DMS 273 (cell line): ENCODE data around the gene IGF2BP2.
"Not testable (repeated sequence)": the region's sequence is repeated elsewhere in the genome, so short reads cannot be mapped to it uniquely, and the experiment has no call there.

Experiments used
- DNase-seq: peaks from one replicate; lab custom pipeline; 2025; ENCODE audit not compliant: unreplicated experiment; lab: John Stamatoyannopoulos, UW

The IGF2BP2 gene

GRCh38 chr3:185825006-185825638, at the start of gene IGF2BP2:
Gene IGF2BP2, minus strand, starts transcription at chr3:185825042. Its CDS starts 82 bp downstream, at chr3:185824960.
- peak; percentile 94 for DNase-seq

DNA sequence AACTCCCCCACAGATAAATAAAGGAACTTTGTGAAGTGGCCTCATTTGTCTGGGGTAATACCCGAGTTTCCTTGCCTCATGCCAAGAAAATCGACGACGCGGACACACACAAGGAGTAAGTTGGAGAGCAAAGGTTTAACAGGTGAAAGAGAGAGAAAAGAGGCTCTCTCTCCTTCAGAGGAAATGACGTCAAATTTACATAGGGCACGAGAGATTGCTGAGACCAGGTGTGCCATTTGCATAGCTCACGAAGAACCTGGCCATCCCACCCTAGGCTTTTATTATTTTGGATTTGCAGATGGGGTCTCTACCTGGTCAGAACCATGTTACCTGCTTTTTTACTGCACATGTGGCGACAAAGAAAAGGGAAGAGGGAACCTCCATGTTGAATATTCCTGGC, 49.3 kb upstream of the IGF2BP2 start:
- DNase-seq, result no peak

DNA sequence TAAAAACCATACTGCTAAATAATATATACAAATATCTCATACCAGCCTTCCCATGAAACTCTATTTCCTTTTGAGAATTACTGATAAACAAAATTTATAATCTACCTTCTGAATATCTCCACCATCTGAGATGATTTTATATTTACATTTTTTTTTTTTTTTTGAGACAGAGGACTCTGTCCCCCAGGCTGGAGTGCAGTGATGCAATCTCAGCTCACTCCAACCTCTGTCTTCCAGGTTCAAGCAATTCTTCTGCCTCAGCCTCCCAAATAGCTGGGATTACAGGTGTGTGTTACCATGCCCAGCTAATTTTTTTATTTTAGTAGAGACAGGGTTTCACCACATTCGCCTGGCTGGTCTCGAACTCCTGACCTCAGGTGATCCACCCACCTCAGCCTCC, 42.8 kb upstream of the IGF2BP2 start:
- DNase-seq, result no peak

- no peak for DNase-seq
Measured at GRCh38 chr3:185866995-185867394, 42.2 kb upstream of the IGF2BP2 start.

- DNase-seq, result no peak
Measured at GRCh38 chr3:185866555-185866954, 41.7 kb upstream of the IGF2BP2 start.

GRCh38 chr3:185865247-185865646, 40.4 kb upstream of the IGF2BP2 start:
- DNase-seq, result no peak

GRCh38 chr3:185864767-185865166, 39.9 kb upstream of the IGF2BP2 start:
- no peak for DNase-seq

GRCh38 chr3:185862920-185863319, 38.1 kb upstream of the IGF2BP2 start:
- no peak for DNase-seq

DNA sequence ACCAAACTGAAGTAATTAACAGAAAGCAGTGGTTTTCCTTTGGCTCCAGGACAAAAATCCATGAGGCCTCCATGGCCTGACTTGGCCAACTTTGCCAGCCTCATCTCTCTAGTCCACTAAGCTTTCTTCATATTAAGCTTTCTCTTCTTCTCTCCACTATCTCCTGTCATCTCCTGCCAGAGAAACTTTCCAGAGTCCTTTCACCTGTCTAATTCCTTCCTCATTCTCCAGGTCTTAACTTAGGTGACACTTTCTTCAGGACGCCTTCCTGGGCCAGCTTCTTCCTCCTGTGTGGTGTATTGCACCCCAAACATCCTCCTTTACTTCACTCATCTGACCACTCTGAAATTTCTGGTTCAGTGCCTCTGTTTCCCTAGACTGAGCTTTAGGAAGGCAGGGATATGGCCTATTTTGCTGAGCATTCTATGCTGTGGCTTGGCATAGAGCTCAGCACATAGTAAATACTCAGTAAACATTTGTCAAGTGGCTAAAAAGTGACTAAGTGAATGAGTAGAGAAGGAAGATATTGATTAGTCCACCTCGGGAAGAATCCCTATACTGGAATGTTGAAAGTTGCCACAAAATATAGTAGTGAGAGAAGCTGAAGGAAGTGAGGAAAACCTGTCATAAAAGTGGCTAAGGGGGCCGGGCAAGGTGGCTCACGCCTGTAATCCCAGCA, 34.6 kb upstream of the IGF2BP2 start:
- no peak for DNase-seq

- peak; percentile 19 for DNase-seq
Measured at GRCh38 chr3:185858502-185859225, 33.8 kb upstream of the IGF2BP2 start.

GRCh38 chr3:185857208-185857607, 32.4 kb upstream of the IGF2BP2 start:
- DNase-seq, result no peak

DNA sequence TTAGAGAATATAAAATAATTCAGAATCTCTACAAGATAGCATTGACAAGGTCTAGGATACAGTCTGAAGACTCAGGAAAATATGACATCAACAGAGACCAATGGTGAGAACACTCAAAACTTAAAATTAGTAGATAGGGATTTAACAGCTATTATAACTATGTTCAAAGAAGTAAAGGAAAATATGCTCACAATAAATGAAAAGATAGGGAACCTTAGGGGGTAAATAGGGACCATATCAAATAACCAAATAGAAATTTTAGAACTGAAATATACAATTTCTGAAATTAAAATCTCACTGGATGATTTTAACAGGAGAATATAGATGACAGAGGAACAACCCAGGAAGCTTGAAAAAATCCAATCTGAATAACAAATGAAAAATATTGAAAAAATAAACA, 31.8 kb upstream of the IGF2BP2 start:
- DNase-seq, result no peak

- not testable (repeated sequence) for DNase-seq
Measured at GRCh38 chr3:185853771-185854170, 28.9 kb upstream of the IGF2BP2 start.

- DNase-seq, result no peak
Measured at GRCh38 chr3:185852635-185853034, 27.8 kb upstream of the IGF2BP2 start.

GRCh38 chr3:185851959-185852358, 27.1 kb upstream of the IGF2BP2 start:
- no peak for DNase-seq

DNA sequence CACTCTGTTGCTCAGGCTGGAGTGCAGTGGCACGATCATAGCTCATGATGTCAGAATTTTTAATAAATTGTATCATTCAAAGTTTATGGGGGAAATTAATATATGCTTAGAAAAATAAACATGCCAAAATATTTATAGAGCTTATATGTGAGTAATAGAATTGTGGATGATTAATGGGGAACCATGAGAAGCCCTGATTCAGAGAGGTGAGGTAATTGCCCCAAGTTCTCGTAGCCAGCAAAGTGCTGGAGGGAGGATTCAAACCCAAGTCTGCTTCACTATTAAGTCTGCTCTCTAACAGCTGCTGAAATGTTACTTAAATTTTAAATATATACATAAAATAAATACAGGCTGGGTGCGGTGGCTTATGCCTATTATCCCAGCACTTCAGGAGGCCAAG, 26.2 kb upstream of the IGF2BP2 start:
- DNase-seq, result no peak

DNA sequence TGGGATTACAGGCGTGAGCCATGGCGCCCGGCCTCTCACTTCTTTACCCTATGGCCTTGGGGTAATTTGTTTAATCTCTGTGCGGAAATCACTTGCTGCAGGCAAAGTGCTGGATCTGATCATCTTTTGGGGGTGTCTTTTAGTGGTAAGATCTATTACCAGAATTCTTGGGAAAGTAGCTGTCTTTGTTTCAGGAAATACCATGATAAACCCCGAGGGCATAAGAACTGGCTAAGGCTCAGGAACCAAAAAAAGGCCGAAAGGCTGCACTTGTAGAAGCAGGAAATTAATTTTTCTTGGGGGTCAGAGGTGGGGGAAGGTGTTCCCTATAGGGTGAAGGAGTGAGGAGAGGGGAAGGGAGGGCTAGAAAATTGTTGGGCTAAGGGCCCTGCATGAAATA, 22.7 kb upstream of the IGF2BP2 start:
- no peak for DNase-seq

DNA sequence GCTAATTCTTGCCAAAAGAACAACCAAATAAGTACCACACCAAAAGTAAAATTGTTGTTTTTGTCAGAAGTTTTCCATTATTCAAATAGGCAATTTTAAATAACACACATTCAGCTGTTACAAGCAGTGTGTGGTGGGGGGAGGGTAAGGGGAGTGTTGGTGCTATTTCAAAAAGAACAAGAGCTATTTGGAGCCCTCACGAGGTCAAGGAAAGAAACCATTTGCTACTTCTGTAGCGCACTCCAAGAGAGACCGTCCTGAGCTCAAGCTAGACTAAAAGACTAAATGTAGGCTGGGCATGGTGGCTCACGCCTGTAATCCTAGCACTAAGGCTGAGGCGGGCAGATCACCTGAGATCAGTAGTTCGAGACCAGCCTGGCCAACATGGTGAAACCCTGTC, 21.2 kb upstream of the IGF2BP2 start:
- no peak for DNase-seq

DNA sequence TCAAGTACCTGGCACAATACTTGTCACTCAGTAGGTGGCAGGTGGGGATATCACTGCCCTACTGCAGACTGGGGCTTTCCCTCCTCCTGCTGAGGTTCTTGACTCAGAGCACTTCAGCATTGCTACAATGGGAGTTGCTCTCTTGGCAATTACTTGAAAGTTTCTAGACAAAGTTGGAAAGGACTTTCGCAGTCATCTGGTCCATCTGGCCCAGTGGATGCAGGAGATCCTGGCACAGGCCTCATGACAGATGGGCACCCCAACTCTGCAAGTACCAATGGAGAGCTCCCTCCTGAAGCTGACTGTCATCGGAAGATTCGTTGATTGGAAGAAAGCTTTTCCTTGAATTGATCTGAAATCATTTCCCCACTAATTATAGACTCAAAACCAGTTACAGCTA, 19.2 kb upstream of the IGF2BP2 start:
- DNase-seq, result peak; percentile 80

- DNase-seq, result no peak
Measured at GRCh38 chr3:185843635-185844034, 18.8 kb upstream of the IGF2BP2 start.

GRCh38 chr3:185843126-185843525, 18.3 kb upstream of the IGF2BP2 start:
- DNase-seq, result no peak

DNA sequence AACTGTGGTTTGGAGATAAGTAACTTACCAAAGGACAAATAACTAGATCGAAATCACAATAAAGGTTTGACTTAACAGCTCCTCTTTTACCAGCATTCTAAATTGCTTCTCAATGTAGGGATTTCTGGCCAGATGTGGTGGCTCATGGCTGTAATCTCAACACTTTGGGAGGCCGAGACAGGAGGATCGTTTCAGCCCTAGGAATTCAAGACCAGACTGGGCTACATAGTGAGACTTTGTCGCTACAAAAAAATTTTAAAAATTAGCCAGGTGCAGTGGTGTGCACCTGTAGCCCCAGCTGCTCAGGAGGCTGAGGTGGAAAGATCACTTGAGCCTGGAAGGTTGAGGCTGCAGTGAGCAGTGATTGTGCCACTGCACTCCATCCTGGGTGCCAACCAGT, 17.4 kb upstream of the IGF2BP2 start:
- no peak for DNase-seq
